H9 (cell line): ENCODE results near the gene ZNF487. TPM values are rescaled to one million over a fixed set of nuclear protein-coding genes. Genes with fewer than 3 reads are reported as not detected.

Source experiments
- DNase-seq: peaks from one replicate; pipeline ENCODE4 v3.0.0-alpha.2; 2017
- H2AFZ ChIP-seq: one replicate; pipeline ENCODE4 v1.6.1; 2013; ENCODE audit warnings: mild to moderate bottlenecking, low read length, control low read depth, moderate library complexity
- H2AK5ac ChIP-seq: 2 replicates; pipeline ENCODE4 v1.6.1; 2013; ENCODE audit warnings: low read length, control low read depth, mixed read lengths; ENCODE audit not compliant: insufficient read length
- H2BK120ac ChIP-seq: one replicate; pipeline ENCODE4 v1.6.1; 2013; ENCODE audit warnings: low read depth, mild to moderate bottlenecking, low read length, control low read depth, inconsistent platforms; ENCODE audit not compliant: poor library complexity, severe bottlenecking
- H2BK12ac ChIP-seq: 2 replicates; pipeline ENCODE4 v1.6.1; 2013; ENCODE audit warnings: low read length, control low read depth, mixed read lengths, low read depth; ENCODE audit not compliant: insufficient read length
- H2BK15ac ChIP-seq: 2 replicates; pipeline ENCODE4 v1.6.1; 2013; ENCODE audit warnings: low read depth, low read length, control low read depth
- H2BK20ac ChIP-seq: one replicate; pipeline ENCODE4 v1.6.1; 2013; ENCODE audit warnings: low read depth, mild to moderate bottlenecking, low read length, control low read depth, inconsistent platforms; ENCODE audit not compliant: poor library complexity, severe bottlenecking
- H2BK5ac ChIP-seq: 2 replicates; pipeline ENCODE4 v1.6.1; 2013; ENCODE audit warnings: low read length, control low read depth, mixed read lengths; ENCODE audit not compliant: insufficient read length
- H3K14ac ChIP-seq: 2 replicates; pipeline ENCODE4 v1.6.1; 2013; ENCODE audit warnings: low read length, control low read depth; ENCODE audit not compliant: insufficient read depth
- H3K18ac ChIP-seq: 2 replicates; pipeline ENCODE4 v1.6.1; 2013; ENCODE audit warnings: low read depth, mild to moderate bottlenecking, mixed read lengths, low read length, control low read depth; ENCODE audit not compliant: insufficient read length
- H3K23ac ChIP-seq: 2 replicates; pipeline ENCODE4 v1.6.1; 2013; ENCODE audit warnings: low read length, control low read depth, mixed read lengths, low read depth; ENCODE audit not compliant: insufficient read length
- H3K23me2 ChIP-seq: 2 replicates; pipeline ENCODE4 v1.6.1; 2013; ENCODE audit warnings: low read depth, mild to moderate bottlenecking, mixed read lengths, low read length, control low read depth; ENCODE audit not compliant: insufficient read length, poor library complexity, severe bottlenecking
- H3K27ac ChIP-seq: 2 replicates; pipeline ENCODE4 v1.5.1; 2013; ENCODE audit warnings: low read length, control low read depth, mixed read lengths, low read depth; ENCODE audit not compliant: insufficient read length
- H3K27me3 ChIP-seq: 2 replicates; pipeline ENCODE4 v1.6.1; 2013; ENCODE audit warnings: low read length, control low read depth, inconsistent platforms; ENCODE audit not compliant: insufficient read depth
- H3K4ac ChIP-seq: 2 replicates; pipeline ENCODE4 v1.6.1; 2013; ENCODE audit warnings: low read depth, mild to moderate bottlenecking, control low read depth, inconsistent platforms, low read length, moderate library complexity
- H3K4me1 ChIP-seq: 2 replicates; pipeline ENCODE4 v1.6.1; 2013; ENCODE audit warnings: low read length, control low read depth, inconsistent platforms; ENCODE audit not compliant: insufficient read depth
- H3K4me2 ChIP-seq: 2 replicates; pipeline ENCODE4 v1.6.1; 2013; ENCODE audit warnings: low read length, control low read depth, mixed read lengths; ENCODE audit not compliant: insufficient read length, insufficient read depth
- H3K56ac ChIP-seq: 2 replicates; pipeline ENCODE4 v1.6.1; 2013; ENCODE audit warnings: low read depth, mild to moderate bottlenecking, mixed read lengths, low read length, control low read depth; ENCODE audit not compliant: insufficient read length
- H3K79me1 ChIP-seq: 2 replicates; pipeline ENCODE4 v1.6.1; 2013; ENCODE audit warnings: low read depth, mild to moderate bottlenecking, moderate library complexity, low read length, control low read depth, inconsistent platforms; ENCODE audit not compliant: insufficient read depth, poor library complexity, severe bottlenecking
- H3K79me2 ChIP-seq: 2 replicates; pipeline ENCODE4 v1.6.1; 2013; ENCODE audit warnings: low read length, control low read depth, inconsistent platforms; ENCODE audit not compliant: insufficient read depth
- H3K9ac ChIP-seq: 2 replicates; pipeline ENCODE4 v1.6.1; 2013; ENCODE audit warnings: low read length, control low read depth, mixed read lengths; ENCODE audit not compliant: insufficient read length; ENCODE audit errors: extremely low read depth
- H3K9me3 ChIP-seq: one replicate; pipeline ENCODE4 v1.6.1; 2013; ENCODE audit warnings: low read depth, low read length, inconsistent platforms; ENCODE audit not compliant: control insufficient read depth
- H3T11ph ChIP-seq: one replicate; pipeline ENCODE4 v1.6.1; 2013; ENCODE audit warnings: mild to moderate bottlenecking, low read length, control low read depth, inconsistent platforms
- H4K20me1 ChIP-seq: one replicate; pipeline ENCODE4 v1.6.1; 2013; ENCODE audit not compliant: control insufficient read depth, insufficient read length, insufficient read depth
- H4K5ac ChIP-seq: 2 replicates; pipeline ENCODE4 v1.6.1; 2013; ENCODE audit warnings: low read depth, mild to moderate bottlenecking, mixed read lengths, low read length, control low read depth; ENCODE audit not compliant: insufficient read length
- H4K8ac ChIP-seq: replicated peaks from 2 replicates; pipeline ENCODE4 v1.6.1; 2013; ENCODE audit warnings: low read length, control low read depth, mixed read lengths, low read depth; ENCODE audit not compliant: insufficient read length
- H4K91ac ChIP-seq: 2 replicates; pipeline ENCODE4 v1.6.1; 2013; ENCODE audit warnings: low read depth, mild to moderate bottlenecking, moderate library complexity, mixed read lengths, low read length, control low read depth; ENCODE audit not compliant: insufficient read length
- H3K27ac Mint-ChIP-seq, 3 experiments: 2 replicates in 2 of 3; 3 replicates in 1 of 3; pipeline ENCODE4 v1.8.0; 2020 to 2021; ENCODE audit warnings: mixed read lengths in 3 of 3, mild to moderate bottlenecking in 1 of 3, moderate library complexity in 1 of 3
- H3K27me3 Mint-ChIP-seq: 2 replicates; pipeline ENCODE4 v1.8.0; 2021; ENCODE audit warnings: low read depth, mild to moderate bottlenecking, moderate library complexity, mixed read lengths
- H3K36me3 Mint-ChIP-seq, 3 experiments: 2 replicates in 2 of 3; 3 replicates in 1 of 3; pipeline ENCODE4 v1.8.0; 2020 to 2021; ENCODE audit warnings: low read depth in 3 of 3, mixed read lengths in 3 of 3; ENCODE audit not compliant: insufficient read depth in 1 of 3
- H3K4me1 Mint-ChIP-seq, 2 experiments: 2 replicates each; pipeline ENCODE4 v1.8.0; 2020; ENCODE audit warnings: mixed read lengths in 2 of 2
- H3K4me3 Mint-ChIP-seq, 2 experiments: 2 replicates in 1 of 2; 3 replicates in 1 of 2; pipeline ENCODE4 v1.8.0; 2020 to 2021; ENCODE audit warnings: mild to moderate bottlenecking in 2 of 2, mixed read lengths in 2 of 2, moderate library complexity in 1 of 2
- H3K9me3 Mint-ChIP-seq, 2 experiments: 2 replicates in 1 of 2; 3 replicates in 1 of 2; pipeline ENCODE4 v1.8.0; 2020; ENCODE audit warnings: mild to moderate bottlenecking in 2 of 2, mixed read lengths in 2 of 2, moderate library complexity in 1 of 2
- CTCF ChIP-seq: fragments of 200-600 bp; sonication (generic); conservative IDR thresholded peaks from 3 replicates; pipeline ENCODE4 v1.8.0; 2021; ENCODE audit warnings: antibody characterized with exemption, mild to moderate bottlenecking
- WGBS: extraction: QIAGEN DNeasy Blood & Tissue Kit; methylation state at CpG from one replicate; pipeline ENCODE4 v1.1.7; 2013; ENCODE audit warnings: missing lambda C conversion rate, low lambda C conversion rate, mixed read lengths; ENCODE audit not compliant: insufficient read length; ENCODE audit errors: extremely low coverage; 5-methylcytosine and 5-hydroxymethylcytosine counted together
- total RNA-seq: library from RNA; stranded (reverse); gene quantifications from 2 replicates; pipeline ENCODE4 v1.2.1, GENCODE V29; 2021

ZNF487 gene
- total RNA-seq, 1 experiment from 2014 or later, result 1.4 TPM

GRCh38 chr10:43420369-43421200, 16.3 kb upstream of the ZNF487 start:
- Histone ChIP-seq H3K56ac (no peak overlapping the region), H2BK5ac (no peak overlapping the region), H2BK20ac (no peak overlapping the region), H3K23ac (no peak overlapping the region), H3K27me3 (no peaks in the 10 kb centered on the region), H3K79me2 (no peaks in the 10 kb centered on the region), H3K18ac (peak overlapping the region; percentile 36), H4K91ac (no peak overlapping the region), H2AFZ (no peak overlapping the region), H4K8ac (no peak overlapping the region), H3K4ac (no peak overlapping the region), H3K14ac (peak overlapping the region; percentile 60; the same call in 1 of the 2 replicates), H3K79me1 (no peaks in the 10 kb centered on the region), H3T11ph (no peak overlapping the region), H2BK15ac (no peak overlapping the region), H2AK5ac (no peak overlapping the region), H3K9me3 (no peaks in the 10 kb centered on the region), H2BK120ac (no peak overlapping the region), H3K4me1 (no peaks in the 10 kb centered on the region), H4K20me1 (no peaks in the 10 kb centered on the region), H2BK12ac (no peak overlapping the region), H3K23me2 (no peaks in the 10 kb centered on the region), H3K9ac (no peak overlapping the region), H3K27ac (no peak overlapping the region), H4K5ac (no peak overlapping the region), H3K4me2 (peak overlapping the region; percentile 48)
- H3K4me1 Mint-ChIP-seq, result peaks cover 6% of the 10 kb centered on the region in 2 experiments
- H3K4me3 Mint-ChIP-seq, result peak overlapping the region; percentile 70 to 76
- H3K9me3 Mint-ChIP-seq, result peaks cover 3 to 13% of the 10 kb centered on the region in 2 experiments; a peak in 4 of 5 replicates
- peaks cover 17% of the 10 kb centered on the region for H3K27me3 Mint-ChIP-seq
- H3K27ac Mint-ChIP-seq, result peak overlapping the region; percentile 60 to 91 (median 62); a peak in 4 of 7 replicates
- peaks cover 0 to 9% (median 3%) of the 10 kb centered on the region in 3 experiments; a peak in 3 of 7 replicates for H3K36me3 Mint-ChIP-seq
- no CpG with 5 or more reads among the region's 63 CpGs for WGBS
- DNase-seq, result peak; percentile 78
- TF ChIP-seq CTCF, result peak; percentile 42; the same call in 2 of the 3 replicates
